ENCODE measurements around the gene ADGRD1.

ADGRD1 gene

GRCh38 chr12:131120831-131121271 is 167.1 kb downstream of the ADGRD1 start:
- TF ChIP-seq REST (IDR thresholded peaks at IDR 0.05; ENCODE audit: insufficient read depth in 1 of 2, low read depth in 2 of 2, low read length in 2 of 2) (no peak), FOXP2 (optimal IDR thresholded peaks at IDR 0.05; ENCODE audit: borderline replicate concordance, extremely low read depth, extremely low read length, insufficient read depth) (no peak), TAF1 (IDR thresholded peaks at IDR 0.05; ENCODE audit: borderline replicate concordance, insufficient read depth, low read length) (no peak), POLR2AphosphoS5 (IDR thresholded peaks at IDR 0.05; ENCODE audit: low read depth, low read length) (no peak), SIN3A (IDR thresholded peaks at IDR 0.05; ENCODE audit: borderline replicate concordance, insufficient read depth, low read length) (no peak)

GRCh38 chr12:131121705-131122405 is 168.1 kb downstream of the ADGRD1 start:
- TF ChIP-seq TAF1 (IDR thresholded peaks at IDR 0.05; ENCODE audit: borderline replicate concordance, insufficient read depth, low read length) (no peak), REST (IDR thresholded peaks at IDR 0.05; ENCODE audit: insufficient read depth in 1 of 2, low read depth in 2 of 2, low read length in 2 of 2) (no peak), SIN3A (IDR thresholded peaks at IDR 0.05; ENCODE audit: borderline replicate concordance, insufficient read depth, low read length) (no peak), FOXP2 (optimal IDR thresholded peaks at IDR 0.05; ENCODE audit: borderline replicate concordance, extremely low read depth, extremely low read length, insufficient read depth) (no peak), POLR2AphosphoS5 (IDR thresholded peaks at IDR 0.05; ENCODE audit: low read depth, low read length) (no peak)

- TF ChIP-seq REST (IDR thresholded peaks at IDR 0.05; ENCODE audit: insufficient read depth in 1 of 2, low read depth in 2 of 2, low read length in 2 of 2) (no peak), SIN3A (IDR thresholded peaks at IDR 0.05; ENCODE audit: borderline replicate concordance, insufficient read depth, low read length) (no peak), POLR2AphosphoS5 (IDR thresholded peaks at IDR 0.05; ENCODE audit: low read depth, low read length) (no peak), FOXP2 (optimal IDR thresholded peaks at IDR 0.05; ENCODE audit: borderline replicate concordance, extremely low read depth, extremely low read length, insufficient read depth) (no peak), TAF1 (IDR thresholded peaks at IDR 0.05; ENCODE audit: borderline replicate concordance, insufficient read depth, low read length) (no peak)
Measured at GRCh38 chr12:131122631-131123030, 168.9 kb downstream of the ADGRD1 start.

GRCh38 chr12:131123817-131124216 is 170.1 kb downstream of the ADGRD1 start:
- TF ChIP-seq TAF1 (IDR thresholded peaks at IDR 0.05; ENCODE audit: borderline replicate concordance, insufficient read depth, low read length) (no peak), SIN3A (IDR thresholded peaks at IDR 0.05; ENCODE audit: borderline replicate concordance, insufficient read depth, low read length) (no peak), POLR2AphosphoS5 (IDR thresholded peaks at IDR 0.05; ENCODE audit: low read depth, low read length) (no peak), FOXP2 (optimal IDR thresholded peaks at IDR 0.05; ENCODE audit: borderline replicate concordance, extremely low read depth, extremely low read length, insufficient read depth) (no peak), REST (IDR thresholded peaks at IDR 0.05; ENCODE audit: insufficient read depth in 1 of 2, low read depth in 2 of 2, low read length in 2 of 2) (no peak)

Data from PFSK-1 (cell line).